ENCODE measurements around the gene RNF125.
A peak's percentile ranks its signal among the peaks of the same experiment; 100 is the strongest.

RNF125 gene

GRCh38 chr18:32018331-32019250 lies at the start of gene RNF125:
Gene RNF125, plus strand, starts transcription at chr18:32018825. Its CDS starts 39 bp downstream, at chr18:32018864.
- in situ Hi-C loops (cut with HindIII; ENCODE audit: low pct_ligation_motif_present, low sequenced_read_pairs), result no loop called here
- no peaks in the 10 kb centered on the region for H3K36me3 ChIP-seq (replicated peaks)
- no peaks in the 10 kb centered on the region for H3K27me3 ChIP-seq (replicated peaks)
- H3K4me3 ChIP-seq (ENCODE audit: low read depth, low read length), result peak within 1 kb of the TSS; percentile 67
- no peak for TF ChIP-seq CTCF (IDR thresholded peaks at IDR 0.05; ENCODE audit: low read depth, low read length, missing control alignments)
- peak; percentile 46 for DNase-seq
- H3K27ac ChIP-seq, result no peak within 1 kb of the TSS

GRCh38 chr18:31970617-31971016 lies 48.0 kb upstream of the RNF125 start:
- H3K27ac ChIP-seq, result no peak overlapping the region
- DNase-seq, result no peak
- TF ChIP-seq CTCF (IDR thresholded peaks at IDR 0.05; ENCODE audit: low read depth, low read length, missing control alignments), result no peak
- no peaks in the 10 kb centered on the region for H3K36me3 ChIP-seq (replicated peaks)
- no peaks in the 10 kb centered on the region for H3K27me3 ChIP-seq (replicated peaks)
- in situ Hi-C loops (cut with HindIII; ENCODE audit: low pct_ligation_motif_present, low sequenced_read_pairs), result no loop called here
- no peak overlapping the region for H3K4me3 ChIP-seq (ENCODE audit: low read depth, low read length)

DNA sequence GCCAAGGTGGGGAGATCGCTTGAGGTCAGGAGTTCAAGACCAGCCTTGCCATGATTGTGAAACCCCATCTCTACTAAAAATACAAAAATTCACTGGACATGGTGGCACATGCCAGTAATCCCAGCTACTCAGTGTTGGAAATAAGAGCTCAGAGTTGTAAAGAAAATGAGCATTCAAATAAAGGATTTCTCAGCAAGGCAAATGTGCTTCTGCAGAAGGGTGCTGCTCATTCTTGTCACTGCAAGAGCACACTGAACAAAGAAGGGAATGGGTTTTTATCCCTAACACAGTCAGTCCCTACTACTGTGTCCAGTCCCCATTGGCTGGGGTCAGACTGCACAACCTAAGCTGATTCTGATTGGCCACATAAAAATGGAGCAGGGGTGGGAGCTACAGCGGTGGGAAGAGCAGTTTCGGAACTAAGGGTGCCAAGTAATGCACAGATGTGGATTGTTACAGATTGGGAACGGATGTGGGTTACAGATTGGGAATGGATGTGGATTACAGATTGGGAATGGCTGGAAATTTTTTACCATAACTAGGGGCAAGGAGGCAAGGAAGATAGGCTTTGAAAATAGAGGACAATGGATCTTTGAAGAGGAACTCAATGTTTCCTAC lies 44.6 kb upstream of the RNF125 start:
- no peak for TF ChIP-seq CTCF (IDR thresholded peaks at IDR 0.05; ENCODE audit: low read depth, low read length, missing control alignments)
- Histone ChIP-seq H3K4me3 (ENCODE audit: low read depth, low read length) (no peak overlapping the region), H3K27ac (no peak overlapping the region), H3K36me3 (replicated peaks) (no peaks in the 10 kb centered on the region), H3K27me3 (replicated peaks) (no peaks in the 10 kb centered on the region)
- in situ Hi-C loops (cut with HindIII; ENCODE audit: low pct_ligation_motif_present, low sequenced_read_pairs), result no loop called here
- no peak for DNase-seq

DNA sequence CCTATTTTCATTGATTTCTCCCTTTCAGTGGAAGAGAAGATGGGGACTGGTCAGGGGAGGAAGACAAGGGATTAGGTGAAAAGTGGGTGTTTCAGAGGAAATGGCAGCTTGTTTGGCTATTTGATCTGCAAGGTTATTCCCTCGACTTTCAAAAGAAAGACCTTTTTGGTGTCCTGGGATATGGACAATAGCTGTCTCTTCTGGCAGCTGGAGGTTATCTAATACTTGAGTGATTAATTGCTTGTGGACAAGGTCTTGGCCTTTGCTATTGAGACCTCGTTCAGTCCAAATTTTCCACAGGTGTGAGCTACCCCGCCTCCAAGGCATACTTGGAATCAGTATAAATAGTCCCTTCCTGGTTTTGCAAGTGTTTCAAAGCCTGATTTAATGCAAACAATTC lies 42.4 kb upstream of the RNF125 start:
- in situ Hi-C loops (cut with HindIII; ENCODE audit: low pct_ligation_motif_present, low sequenced_read_pairs), result no loop called here
- DNase-seq, result no peak
- Histone ChIP-seq H3K27ac (no peak overlapping the region), H3K4me3 (ENCODE audit: low read depth, low read length) (no peak overlapping the region), H3K27me3 (replicated peaks) (no peaks in the 10 kb centered on the region), H3K36me3 (replicated peaks) (no peaks in the 10 kb centered on the region)
- no peak for TF ChIP-seq CTCF (IDR thresholded peaks at IDR 0.05; ENCODE audit: low read depth, low read length, missing control alignments)

GRCh38 chr18:31977270-31977872 lies 41.3 kb upstream of the RNF125 start:
- H3K27me3 ChIP-seq (replicated peaks), result no peaks in the 10 kb centered on the region
- no peak overlapping the region for H3K4me3 ChIP-seq (ENCODE audit: low read depth, low read length)
- in situ Hi-C loops (cut with HindIII; ENCODE audit: low pct_ligation_motif_present, low sequenced_read_pairs), result no loop called here
- no peak overlapping the region for H3K27ac ChIP-seq
- peak; percentile 73 for TF ChIP-seq CTCF (IDR thresholded peaks at IDR 0.05; ENCODE audit: low read depth, low read length, missing control alignments)
- H3K36me3 ChIP-seq (replicated peaks), result no peaks in the 10 kb centered on the region
- peak; percentile 23 for DNase-seq
